Stimulated activated CD8-positive, alpha-beta memory T cell treated with anti-CD3 and anti-CD28 coated beads, Interleukin-12 subunit alpha, Interleukin-12 subunit beta, amount 100 ng/mL, for 1 hour (primary cell): ENCODE measurements around the gene TMEM187.
"Not testable (repeated sequence)": the region's sequence is repeated elsewhere in the genome, so short reads cannot be mapped to it uniquely, and the experiment has no call there.

Source experiments
- DNase-seq: peaks from one replicate; pipeline ENCODE4 v3.0.0-alpha.2; 2020; ENCODE audit warnings: low read depth

The TMEM187 gene

GRCh38 chrX:153971450-153972367, 845 bp upstream of the TMEM187 start, which contains the start of gene HCFC1:
TSS of gene HCFC1 (minus strand) at chrX:153971818. CDS start at chrX:153970840, 978 bp downstream.
- peak; percentile 79 for DNase-seq

DNA sequence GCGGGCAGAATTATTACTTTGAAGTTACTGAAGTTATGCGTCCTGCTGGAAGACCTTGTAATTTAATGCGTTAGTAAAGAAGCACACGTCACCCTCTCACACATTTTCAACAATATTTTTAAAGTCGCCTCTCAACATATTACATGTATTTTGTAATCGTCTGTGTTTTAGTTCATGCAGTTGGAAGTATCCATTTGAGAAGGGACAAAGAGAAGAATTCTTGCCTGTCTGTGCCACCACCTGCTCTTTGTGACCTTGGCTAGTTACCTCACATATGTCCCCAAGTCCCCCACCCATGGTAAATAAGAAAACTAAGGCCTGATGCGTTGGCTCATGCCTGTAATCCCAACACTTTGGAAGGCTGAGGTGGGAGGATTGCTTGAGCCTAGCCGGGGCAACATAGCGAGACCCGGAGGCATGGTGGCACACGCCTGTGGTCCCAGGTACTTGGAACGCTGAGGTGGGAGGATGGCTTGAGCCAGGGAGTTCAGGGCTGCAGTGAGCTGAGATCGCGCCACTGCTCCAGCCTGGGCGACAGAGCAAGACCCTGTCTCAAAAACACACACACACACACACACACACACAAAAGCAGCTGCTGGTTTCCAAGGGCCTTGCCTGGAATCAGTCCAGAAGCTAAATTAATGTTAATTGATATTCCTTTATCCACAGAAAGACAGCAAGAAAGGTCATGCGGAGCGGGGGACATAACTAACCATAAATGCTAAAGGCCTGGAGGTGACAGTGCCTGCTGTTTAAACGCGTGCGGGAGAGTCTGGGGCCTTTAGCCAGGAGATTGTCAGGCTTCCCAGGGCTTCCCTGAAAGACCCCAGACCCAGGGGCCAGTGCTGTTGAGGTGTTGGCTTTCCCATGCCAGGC, 811 bp downstream of the TMEM187 start:
- no peak for DNase-seq

DNA sequence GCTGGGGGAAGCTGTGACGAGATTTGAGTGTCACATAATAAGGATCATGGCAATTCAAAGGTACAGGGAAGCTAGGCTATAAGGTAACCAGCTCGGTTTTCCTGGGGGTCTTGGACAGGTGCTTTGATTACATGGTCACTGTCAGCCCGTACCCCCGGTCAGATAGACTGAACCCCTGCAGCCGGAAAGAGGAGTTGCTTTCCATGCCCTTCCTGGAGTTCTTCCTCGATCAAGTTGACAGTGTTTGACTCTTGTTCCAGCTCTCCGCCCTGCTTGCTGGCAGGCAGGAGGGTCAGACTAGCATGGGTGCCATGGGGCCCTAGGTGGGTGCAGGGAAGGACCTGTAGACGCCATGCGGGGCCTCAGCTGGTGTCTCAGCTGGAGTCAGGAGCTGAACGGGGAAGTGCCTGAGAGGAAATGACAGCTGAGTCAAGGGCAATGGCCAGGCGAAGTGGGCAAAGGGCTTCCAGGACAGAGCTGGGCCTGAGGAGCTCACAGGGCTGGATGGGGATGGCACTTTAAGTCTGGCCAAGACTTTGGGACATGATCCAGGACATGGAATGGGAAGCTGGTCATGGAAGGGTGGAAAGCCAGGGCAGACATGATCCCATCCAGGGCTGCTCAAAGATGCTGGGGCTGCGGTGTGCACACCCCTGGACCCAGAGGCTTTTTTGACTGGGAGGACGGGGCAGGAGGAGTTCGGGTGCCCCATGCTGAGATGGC, 1.6 kb downstream of the TMEM187 start:
- DNase-seq, result no peak

DNA sequence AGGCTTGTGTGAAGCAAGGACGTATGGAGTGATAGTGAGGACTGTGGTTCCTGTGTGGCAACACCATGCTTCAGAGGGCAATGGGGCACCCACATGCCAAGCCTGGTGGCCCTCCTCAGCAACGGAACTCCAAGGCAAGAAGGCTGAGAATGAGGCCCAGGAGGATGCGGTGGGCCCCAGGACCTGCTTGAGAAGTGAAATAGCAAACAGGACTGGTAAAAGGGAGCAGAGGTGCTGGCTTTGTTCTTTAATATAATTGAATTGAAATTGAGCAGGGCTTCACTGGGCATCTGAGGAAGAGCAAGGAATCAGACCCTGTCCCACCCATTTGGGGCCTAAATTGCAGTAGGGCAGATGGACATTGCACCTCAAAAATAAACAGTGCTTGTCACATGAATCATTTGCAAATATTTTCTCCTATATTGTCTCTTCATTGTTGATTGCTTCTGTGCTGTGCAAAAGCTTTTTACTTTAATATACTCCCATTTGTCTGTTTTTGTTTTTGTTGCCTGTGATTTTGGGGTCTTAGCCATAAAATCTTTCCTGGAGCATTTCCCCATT, 2.3 kb downstream of the TMEM187 start:
- no peak for DNase-seq

GRCh38 chrX:153980394-153980793, 7.8 kb downstream of the TMEM187 start:
- not testable (repeated sequence) for DNase-seq

GRCh38 chrX:153981231-153981630, 8.7 kb downstream of the TMEM187 start:
- DNase-seq, result no peak

- no peak for DNase-seq
Measured at GRCh38 chrX:153981771-153982533, 9.4 kb downstream of the TMEM187 start.

DNA sequence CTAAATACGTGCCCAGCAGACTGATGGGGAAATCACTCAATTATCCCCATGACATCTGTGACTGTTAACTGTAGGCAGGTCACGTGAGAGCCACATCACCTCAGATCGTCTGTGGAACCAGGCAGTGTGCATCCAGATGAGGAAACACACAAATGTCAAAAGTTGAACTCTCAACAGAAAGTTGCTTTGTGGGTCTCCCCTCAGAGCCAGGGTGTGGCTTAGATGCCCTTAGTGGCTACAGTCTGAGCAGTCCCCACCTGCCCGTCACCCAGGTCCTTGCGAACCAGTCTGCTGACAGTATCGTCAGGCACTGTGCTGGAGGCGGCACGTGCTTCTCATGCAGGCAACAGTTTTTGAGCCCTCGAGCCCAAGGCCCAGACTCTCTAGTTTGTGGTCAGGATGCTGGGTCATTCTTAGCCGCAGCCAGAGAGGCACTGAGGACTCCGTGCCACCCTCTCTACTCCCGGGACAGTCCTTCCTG, 10.8 kb downstream of the TMEM187 start:
- no peak for DNase-seq

DNA sequence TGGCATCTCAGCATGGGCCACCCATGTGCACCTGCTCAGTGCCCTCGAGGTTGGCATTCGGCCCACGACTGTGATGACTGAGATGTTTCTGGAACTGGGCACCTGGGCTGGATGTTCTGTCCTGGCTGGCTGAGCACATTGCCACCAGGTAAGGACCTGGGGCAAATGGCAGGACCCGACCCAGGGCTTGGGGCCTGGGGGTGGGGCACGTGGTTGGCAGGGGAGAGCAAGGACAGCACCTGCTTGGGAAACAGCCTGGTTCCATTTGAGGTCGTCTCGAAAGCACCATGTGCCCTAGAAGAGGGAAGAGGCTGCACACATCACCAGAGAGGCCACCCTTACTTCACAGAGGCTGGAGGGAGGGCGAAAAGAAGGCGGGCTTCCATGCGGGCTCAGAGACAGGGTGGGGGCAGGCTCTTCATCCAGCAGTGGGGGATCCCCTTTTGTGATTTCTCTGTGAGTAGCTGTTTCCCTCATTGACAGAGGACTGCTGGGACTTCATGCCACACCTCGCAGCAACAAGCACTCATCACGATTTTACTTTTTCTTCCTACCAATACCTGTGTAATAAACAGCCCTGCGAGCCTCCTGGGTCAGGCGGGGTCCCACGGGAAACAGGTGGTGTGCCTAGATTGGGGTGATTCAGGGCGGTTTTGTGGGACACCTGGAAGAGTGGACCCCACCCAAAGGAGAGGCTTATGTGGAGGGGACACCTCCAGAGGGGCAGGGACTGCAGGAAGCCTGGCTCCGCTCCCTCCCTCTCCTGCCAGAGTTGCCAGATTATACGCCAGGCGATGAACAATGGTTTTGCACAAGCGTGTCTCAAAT, 12.0 kb downstream of the TMEM187 start:
- no peak for DNase-seq

DNA sequence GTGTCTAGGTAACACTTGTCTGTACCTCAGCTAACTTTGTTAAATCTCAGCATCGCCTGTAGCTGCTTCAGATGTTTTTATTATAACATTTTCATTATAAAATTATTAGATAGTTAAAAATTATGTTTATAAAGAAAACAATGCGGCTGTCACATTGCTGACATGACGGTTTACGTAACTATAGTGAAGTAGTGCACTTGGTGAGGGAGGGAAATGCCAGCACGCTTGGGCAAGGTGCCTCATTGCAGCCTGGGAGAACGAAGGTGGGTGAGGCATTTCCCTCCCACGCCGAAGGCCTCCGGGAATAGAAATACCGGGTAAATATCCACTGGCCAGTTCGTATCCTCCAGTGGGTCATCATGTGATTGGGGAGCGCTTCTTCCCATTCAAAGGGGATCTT, 15.9 kb downstream of the TMEM187 start:
- no peak for DNase-seq

DNA sequence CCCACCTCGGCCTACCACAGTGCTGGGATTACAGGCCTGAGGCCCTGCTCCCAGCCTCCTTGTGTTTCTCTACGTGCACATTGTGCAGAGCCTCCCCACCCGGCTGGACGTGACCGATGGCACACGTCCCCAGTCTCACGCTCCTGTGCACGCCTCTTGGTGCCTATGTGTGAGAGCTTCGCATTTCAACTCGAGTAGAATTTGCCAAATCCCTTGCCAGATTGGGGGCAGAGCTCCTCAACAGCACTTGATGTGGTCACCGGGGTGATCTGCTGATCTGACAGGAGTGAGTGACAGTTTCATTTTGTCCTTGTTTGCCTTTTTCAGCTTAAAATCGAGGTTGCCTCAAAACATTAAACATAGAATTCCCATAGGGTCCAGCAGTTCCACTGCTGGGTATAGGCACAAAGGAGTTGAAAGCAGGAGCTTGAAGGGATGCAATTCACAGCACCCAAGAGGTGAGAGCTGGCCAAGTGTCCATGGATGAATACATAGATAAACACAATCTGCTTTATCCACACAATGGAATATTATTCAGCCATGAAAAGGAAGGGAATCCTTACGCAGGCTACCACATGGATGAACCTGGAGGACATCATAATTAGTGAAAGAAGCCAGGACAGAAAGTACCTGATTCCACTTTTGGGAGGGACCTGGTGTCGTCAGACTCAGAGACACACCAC, 17.6 kb downstream of the TMEM187 start:
- no peak for DNase-seq

DNA sequence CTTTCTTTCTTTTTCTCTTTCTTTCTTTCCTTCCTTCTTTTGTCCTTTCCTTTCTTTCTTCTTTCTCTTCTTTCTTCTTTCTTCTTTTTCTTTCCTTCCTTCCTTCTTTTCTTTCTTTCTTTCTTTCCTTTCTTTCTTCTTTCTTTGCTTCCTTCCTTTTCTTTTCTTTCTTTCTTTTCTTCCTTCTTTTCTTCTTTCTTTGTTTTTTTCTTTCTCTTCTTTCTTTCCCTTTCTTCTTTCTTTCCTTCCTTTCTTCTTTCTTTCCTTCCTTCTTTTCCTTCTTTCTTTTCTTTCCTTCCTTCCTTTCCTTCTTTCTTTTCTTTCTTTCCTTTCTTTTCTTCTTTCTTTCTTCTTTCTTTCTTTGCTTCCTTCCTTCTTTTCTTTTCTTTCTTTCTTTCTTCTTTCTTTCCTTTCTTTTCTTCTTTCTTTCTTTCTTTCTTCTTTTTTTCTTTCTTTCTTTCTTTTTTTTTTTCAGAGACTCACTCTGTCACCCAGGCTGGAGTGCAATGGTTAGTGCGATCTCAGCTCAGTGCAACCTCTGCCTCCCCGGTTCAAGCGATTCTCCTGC, 18.5 kb downstream of the TMEM187 start:
- no peak for DNase-seq

- no peak for DNase-seq
Measured at GRCh38 chrX:153992180-153992579, 19.6 kb downstream of the TMEM187 start.

DNA sequence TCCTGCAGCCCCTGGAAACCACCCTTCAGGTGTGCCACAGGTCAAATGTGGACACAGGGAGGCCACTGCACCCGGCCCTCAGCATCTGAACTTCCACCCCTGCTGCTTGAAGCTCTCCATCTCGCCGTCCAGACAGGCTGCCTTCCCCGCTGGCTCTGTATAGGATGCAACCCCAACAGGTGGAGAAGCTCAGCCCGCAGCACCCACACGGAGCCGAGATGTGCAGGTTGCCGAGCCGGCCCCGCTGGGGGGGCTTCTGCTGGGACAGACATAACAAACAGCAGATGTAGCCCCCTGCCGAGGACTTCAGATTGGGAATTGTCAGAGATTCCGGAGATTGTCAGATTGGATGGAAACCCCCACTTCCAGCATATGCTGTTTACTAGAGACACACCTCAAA, 20.5 kb downstream of the TMEM187 start:
- DNase-seq, result no peak

DNA sequence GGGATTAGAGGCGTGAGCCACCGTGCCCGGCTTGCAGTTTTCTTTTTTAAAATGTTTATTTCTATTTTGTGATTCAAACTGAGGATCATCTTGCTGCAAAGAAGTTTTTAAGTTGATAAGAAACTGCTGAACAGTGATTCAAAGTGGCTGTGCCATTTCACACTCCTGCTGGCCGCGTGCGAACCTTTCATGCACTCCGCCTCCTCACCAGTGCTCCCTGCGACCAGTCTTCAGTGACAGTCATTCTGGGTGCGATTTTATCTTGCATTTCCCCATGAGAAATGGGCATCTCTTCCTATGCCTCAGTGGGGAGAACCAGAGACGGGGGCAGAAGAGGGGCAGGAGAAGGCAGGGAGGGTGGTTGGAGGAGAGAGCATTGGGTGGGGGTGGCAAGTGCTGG, 21.4 kb downstream of the TMEM187 start:
- no peak for DNase-seq

DNA sequence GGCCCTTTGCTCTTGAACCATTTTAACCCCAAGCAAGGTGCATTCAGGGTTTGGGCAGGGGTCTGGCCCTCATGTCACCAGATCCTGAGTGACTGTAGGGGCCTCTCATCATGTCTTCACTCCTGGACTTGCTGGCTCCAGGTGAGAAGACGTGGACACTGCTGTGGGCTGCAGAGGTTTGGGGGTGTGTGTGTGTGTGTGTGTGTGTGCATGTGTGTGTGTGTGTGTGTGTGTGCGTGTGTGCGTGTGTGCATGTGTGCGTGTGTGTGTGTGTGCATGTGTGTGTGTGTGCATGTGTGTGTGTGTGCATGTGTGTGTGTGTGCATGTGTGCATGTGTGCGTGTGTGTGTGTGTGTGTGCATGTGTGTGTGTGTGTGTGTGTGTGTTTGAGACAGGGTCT, 21.8 kb downstream of the TMEM187 start:
- DNase-seq, result not testable (repeated sequence)

DNA sequence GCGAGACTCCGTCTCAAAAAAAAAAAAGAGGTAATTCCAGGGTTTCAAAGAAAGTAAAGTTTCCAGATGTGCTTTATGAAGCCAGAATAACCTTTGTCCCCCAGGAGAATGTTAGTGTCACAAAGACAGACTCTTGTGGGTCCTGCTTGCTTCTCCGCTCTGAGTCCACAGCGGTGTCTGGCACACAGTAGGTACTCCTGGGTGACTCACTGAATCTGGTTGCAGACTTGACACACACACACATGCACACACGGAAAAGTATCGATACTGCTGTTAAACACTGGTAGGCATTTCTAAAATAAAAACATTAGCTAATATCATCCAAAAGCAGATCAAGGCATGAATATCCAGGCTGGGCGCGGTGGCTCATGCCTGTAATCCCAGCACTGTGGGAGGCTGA, 22.9 kb downstream of the TMEM187 start:
- no peak for DNase-seq

- DNase-seq, result no peak
Measured at GRCh38 chrX:153999359-154000037, 26.9 kb downstream of the TMEM187 start.
